Caco-2 (cell line): ENCODE results near the gene C3orf70. TPM values are rescaled to one million over a fixed set of nuclear protein-coding genes. Genes with fewer than 3 reads are reported as not detected.

Source experiments
- BruUV-seq: library from RNA; stranded (reverse); fragments of 400-500 nt; replicated peaks from 2 replicates; lab custom pipeline; 2021; lab: Mats Ljungman, UMichigan
- CTCF ChIA-PET: fragments of 300-600 bp; sonication (Branson Sonifier 250); formaldehyde crosslinking; loops from one replicate; lab custom pipeline; 2022; ENCODE audit warnings: antibody characterized with exemption; lab: Charles Lee
- POLR2A ChIA-PET: fragments of 300-600 bp; sonication (Branson Sonifier 250); formaldehyde crosslinking; loops from one replicate; lab custom pipeline; 2022; ENCODE audit warnings: antibody characterized with exemption; lab: Charles Lee
- DNase-seq, 2 experiments: peaks; one replicate each; pipeline versions ENCODE4 v3.0.0 to v3.0.0-alpha.2; 2020 to 2022
- H3K27me3 ChIP-seq: replicated peaks from 2 replicates; pipeline ENCODE4 v1.6.0; 2011; ENCODE audit warnings: low read length; ENCODE audit not compliant: control insufficient read depth, insufficient read depth
- H3K36me3 ChIP-seq: 2 replicates; pipeline ENCODE4 v1.5.1; 2011; ENCODE audit warnings: low read length; ENCODE audit not compliant: control insufficient read depth, insufficient read depth
- H3K4me1 ChIP-seq: fragments of 250-450 bp; sonication (Bioruptor Pico); 2 replicates; pipeline ENCODE4 v1.5.1; 2020; ENCODE audit warnings: mild to moderate bottlenecking
- H3K4me3 ChIP-seq: 2 replicates; pipeline ENCODE4 v1.5.1; 2011; ENCODE audit warnings: low read depth, mild to moderate bottlenecking, control low read depth, low read length
- H3K9me3 ChIP-seq: fragments of 250-450 bp; sonication (Bioruptor Pico); 2 replicates; pipeline ENCODE4 v1.5.1; 2020; ENCODE audit warnings: mild to moderate bottlenecking, moderate library complexity
- H3K27ac Mint-ChIP-seq: one replicate; pipeline ENCODE4 v1.8.0; 2022; ENCODE audit warnings: mixed read lengths; ENCODE audit not compliant: unreplicated experiment
- H3K27me3 Mint-ChIP-seq: one replicate; pipeline ENCODE4 v1.8.0; 2022; ENCODE audit warnings: mixed read lengths; ENCODE audit not compliant: insufficient read depth, unreplicated experiment
- H3K36me3 Mint-ChIP-seq: one replicate; pipeline ENCODE4 v1.8.0; 2022; ENCODE audit warnings: mild to moderate bottlenecking, mixed read lengths; ENCODE audit not compliant: insufficient read depth, unreplicated experiment
- H3K4me1 Mint-ChIP-seq: one replicate; pipeline ENCODE4 v1.8.0; 2022; ENCODE audit warnings: low read depth, mixed read lengths; ENCODE audit not compliant: unreplicated experiment
- H3K4me3 Mint-ChIP-seq: one replicate; pipeline ENCODE4 v1.8.0; 2022; ENCODE audit warnings: mild to moderate bottlenecking, moderate library complexity, mixed read lengths; ENCODE audit not compliant: unreplicated experiment
- H3K9me3 Mint-ChIP-seq: one replicate; pipeline ENCODE4 v1.8.0; 2022; ENCODE audit warnings: mixed read lengths; ENCODE audit not compliant: unreplicated experiment
- intact Hi-C: fragments of 100-400 bp; cut with micrococcal nuclease; formaldehyde crosslinking; loops from one replicate; pipeline ENCODE4 v1.10.0; 2022; ENCODE audit not compliant: unreplicated experiment
- total RNA-seq: library from RNA; stranded (reverse); gene quantifications from 2 replicates; pipeline ENCODE4 v1.2.3, GENCODE V29; 2022
- TF ChIP-seq, protein P1 (sequence below), 2 experiments: fragments of 200-600 bp in 1 of 2; IDR thresholded peaks; 1 replicate in 1 of 2; 2 replicates in 1 of 2; pipeline versions ENCODE4 v1.5.1 to v1.8.0; 2011 to 2022; ENCODE audit warnings: antibody characterized with exemption in 1 of 2, control low read depth in 1 of 2, inconsistent platforms in 1 of 2, low read depth in 1 of 2, low read length in 1 of 2, mild to moderate bottlenecking in 1 of 2, moderate library complexity in 1 of 2; ENCODE audit not compliant: insufficient read depth in 1 of 2, severe bottlenecking in 1 of 2, unreplicated experiment in 1 of 2

Gene C3orf70
- total RNA-seq, 1 experiment from 2014 or later: 11.2 TPM

DNA sequence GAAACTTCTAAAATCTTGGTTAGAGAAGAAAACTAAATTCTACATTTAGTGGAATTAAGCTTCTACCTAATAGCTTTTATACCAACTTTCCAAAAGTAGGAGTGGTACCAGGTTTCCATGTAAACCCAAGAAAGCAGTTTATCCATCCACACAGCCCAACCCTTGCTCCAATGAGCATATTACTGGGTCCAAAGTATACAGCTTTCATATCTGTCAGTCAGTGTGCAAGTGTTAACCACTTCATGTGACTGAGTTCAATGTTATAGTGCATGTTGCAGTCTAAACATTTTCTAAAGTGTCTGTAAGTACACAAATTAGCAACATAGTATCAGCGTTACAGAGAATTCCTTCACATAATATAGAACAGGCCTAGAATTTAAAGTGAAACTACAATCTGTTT, 73.2 kb downstream of the C3orf70 start:
- Mint-ChIP-seq H3K27ac (no peak overlapping the region), H3K4me1 (no peaks in the 10 kb centered on the region), H3K4me3 (no peak overlapping the region), H3K9me3 (no peaks in the 10 kb centered on the region), H3K36me3 (peaks cover 5% of the 10 kb centered on the region), H3K27me3 (no peaks in the 10 kb centered on the region)
- no peak overlapping the region for H3K4me3 ChIP-seq
- H3K27me3 ChIP-seq: no peaks in the 10 kb centered on the region
- no peaks in the 10 kb centered on the region for H3K36me3 ChIP-seq
- TF ChIP-seq, protein P1, sequence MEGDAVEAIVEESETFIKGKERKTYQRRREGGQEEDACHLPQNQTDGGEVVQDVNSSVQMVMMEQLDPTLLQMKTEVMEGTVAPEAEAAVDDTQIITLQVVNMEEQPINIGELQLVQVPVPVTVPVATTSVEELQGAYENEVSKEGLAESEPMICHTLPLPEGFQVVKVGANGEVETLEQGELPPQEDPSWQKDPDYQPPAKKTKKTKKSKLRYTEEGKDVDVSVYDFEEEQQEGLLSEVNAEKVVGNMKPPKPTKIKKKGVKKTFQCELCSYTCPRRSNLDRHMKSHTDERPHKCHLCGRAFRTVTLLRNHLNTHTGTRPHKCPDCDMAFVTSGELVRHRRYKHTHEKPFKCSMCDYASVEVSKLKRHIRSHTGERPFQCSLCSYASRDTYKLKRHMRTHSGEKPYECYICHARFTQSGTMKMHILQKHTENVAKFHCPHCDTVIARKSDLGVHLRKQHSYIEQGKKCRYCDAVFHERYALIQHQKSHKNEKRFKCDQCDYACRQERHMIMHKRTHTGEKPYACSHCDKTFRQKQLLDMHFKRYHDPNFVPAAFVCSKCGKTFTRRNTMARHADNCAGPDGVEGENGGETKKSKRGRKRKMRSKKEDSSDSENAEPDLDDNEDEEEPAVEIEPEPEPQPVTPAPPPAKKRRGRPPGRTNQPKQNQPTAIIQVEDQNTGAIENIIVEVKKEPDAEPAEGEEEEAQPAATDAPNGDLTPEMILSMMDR (IDR thresholded peaks at IDR 0.05; ENCODE audit: insufficient read depth in 1 of 2, low read depth in 1 of 2, low read length in 1 of 2, severe bottlenecking in 1 of 2, unreplicated experiment in 1 of 2): no peak
- peaks cover 7% of the 10 kb centered on the region; the same call in 1 of the 2 replicates for H3K4me1 ChIP-seq
- intact Hi-C loops: no loop called here
- DNase-seq: no peak
- H3K9me3 ChIP-seq: no peaks in the 10 kb centered on the region
- BruUV-seq: no TSS peak
- ChIA-PET CTCF (interaction anchor here (0.5 to 1.0 kb wide), 2 partner anchors 9 to 205 kb away, joined by 3 to 5 read pairs; no protein-coding TSS in a partner anchor), POLR2A (no interaction called here)

DNA sequence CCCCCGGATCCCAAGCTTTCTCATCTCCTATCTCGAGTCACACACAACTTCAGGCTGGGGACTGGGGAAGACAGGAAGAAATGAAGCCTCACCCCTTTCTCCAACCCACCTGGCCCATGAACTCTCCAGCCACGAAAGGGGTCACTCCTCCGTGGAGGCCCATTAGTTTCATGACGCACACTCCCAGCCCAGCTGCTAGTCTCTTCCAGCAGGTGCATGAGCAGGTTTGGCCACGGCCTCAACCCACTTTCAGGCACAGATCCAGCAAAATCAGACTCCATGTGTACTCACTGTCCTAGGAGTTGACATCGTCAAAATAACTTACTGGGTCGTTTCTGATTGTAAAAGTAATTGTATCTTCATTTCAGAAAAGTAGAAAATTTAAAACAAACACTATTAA, 76.6 kb downstream of the C3orf70 start:
- no TSS peak for BruUV-seq
- no peak overlapping the region for H3K4me3 Mint-ChIP-seq

DNA sequence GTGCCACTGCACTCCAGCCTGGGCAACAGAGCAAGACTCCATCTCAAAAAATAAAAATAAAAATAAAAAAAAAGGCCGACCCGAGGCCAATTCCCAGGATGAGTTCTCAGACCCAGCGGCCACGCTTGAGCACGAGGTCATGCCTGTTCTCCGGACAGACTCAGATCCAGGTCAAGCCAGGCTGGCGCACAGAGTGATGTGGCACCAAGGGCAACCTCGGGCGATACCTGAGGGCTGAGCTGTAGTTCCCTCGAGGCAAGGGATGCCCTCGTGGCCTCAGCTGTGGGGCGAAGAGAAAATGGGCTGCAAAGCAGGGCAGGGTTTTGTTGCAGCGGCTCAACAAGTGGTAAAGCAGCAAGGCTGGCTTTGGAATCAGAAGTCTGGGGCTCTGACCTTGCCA, 77.3 kb downstream of the C3orf70 start:
- DNase-seq: no peak
- Mint-ChIP-seq H3K9me3 (no peaks in the 10 kb centered on the region), H3K27me3 (no peaks in the 10 kb centered on the region), H3K4me1 (peaks cover 4% of the 10 kb centered on the region), H3K36me3 (peaks cover 11% of the 10 kb centered on the region), H3K4me3 (no peak overlapping the region), H3K27ac (no peak overlapping the region)
- H3K36me3 ChIP-seq: no peaks in the 10 kb centered on the region
- CTCF ChIA-PET: no interaction called here
- H3K4me3 ChIP-seq: no peak overlapping the region
- BruUV-seq: no TSS peak
- POLR2A ChIA-PET: no interaction called here
- TF ChIP-seq, protein P1 (IDR thresholded peaks at IDR 0.05; ENCODE audit: insufficient read depth in 1 of 2, low read depth in 1 of 2, low read length in 1 of 2, severe bottlenecking in 1 of 2, unreplicated experiment in 1 of 2): no peak
- H3K27me3 ChIP-seq: no peaks in the 10 kb centered on the region
- intact Hi-C loops: no loop called here
- H3K9me3 ChIP-seq: no peaks in the 10 kb centered on the region
- peaks cover 7% of the 10 kb centered on the region; the same call in 1 of the 2 replicates for H3K4me1 ChIP-seq

More for the DNA sequence above, 76.6 kb downstream of the C3orf70 start:
- no peak overlapping the region for H3K4me3 ChIP-seq
- Mint-ChIP-seq H3K36me3 (peaks cover 9% of the 10 kb centered on the region), H3K27ac (no peak overlapping the region), H3K4me1 (no peaks in the 10 kb centered on the region), H3K9me3 (no peaks in the 10 kb centered on the region), H3K27me3 (no peaks in the 10 kb centered on the region)
- no peak for DNase-seq
- CTCF ChIA-PET: no interaction called here
- H3K9me3 ChIP-seq: no peaks in the 10 kb centered on the region
- H3K4me1 ChIP-seq: peaks cover 7% of the 10 kb centered on the region; the same call in 1 of the 2 replicates
- no peaks in the 10 kb centered on the region for H3K36me3 ChIP-seq
- intact Hi-C loops: no loop called here
- TF ChIP-seq, protein P1 (IDR thresholded peaks at IDR 0.05; ENCODE audit: insufficient read depth in 1 of 2, low read depth in 1 of 2, low read length in 1 of 2, severe bottlenecking in 1 of 2, unreplicated experiment in 1 of 2): no peak
- POLR2A ChIA-PET: no interaction called here
- H3K27me3 ChIP-seq: no peaks in the 10 kb centered on the region
